HEK293 (cell line): Measurements from ENCODE around the gene GOLGA2.

Experiments
- CTCF ChIP-seq: fragments of 450-650 bp; formaldehyde crosslinking; IDR thresholded peaks from 2 replicates; pipeline ENCODE4 v1.5.1; 2016; ENCODE audit warnings: missing biosample characterization, missing genetic modification characterization
- PRDM10 ChIP-seq: fragments of 450-650 bp; formaldehyde crosslinking; IDR thresholded peaks from 2 replicates; pipeline ENCODE4 v1.5.1; 2016; ENCODE audit warnings: missing biosample characterization, missing genetic modification characterization
- TCF7L2 ChIP-seq: IDR thresholded peaks from 2 replicates; pipeline ENCODE4 v1.6.1; 2011; ENCODE audit warnings: low read depth, mild to moderate bottlenecking, inconsistent platforms, low read length, moderate library complexity, borderline replicate concordance
- ZNF138 ChIP-seq: fragments of 450-650 bp; formaldehyde crosslinking; IDR thresholded peaks from 2 replicates; pipeline ENCODE4 v1.5.1; 2016; ENCODE audit warnings: missing biosample characterization, missing genetic modification characterization, borderline replicate concordance
- ZNF211 ChIP-seq: fragments of 450-650 bp; formaldehyde crosslinking; IDR thresholded peaks from 2 replicates; pipeline ENCODE4 v1.5.1; 2016; ENCODE audit warnings: low read depth, missing biosample characterization, missing genetic modification characterization
- ZNF518A ChIP-seq: fragments of 450-650 bp; formaldehyde crosslinking; conservative IDR thresholded peaks from 2 replicates; pipeline ENCODE4 v1.5.1; 2016; ENCODE audit warnings: low read depth, missing biosample characterization, missing genetic modification characterization

GRCh38 chr9:128231638-128232527 is 43.9 kb downstream of the GOLGA2 start:
- no peak for TF ChIP-seq ZNF211 (tag by site-specific recombination)
- no peak for TF ChIP-seq PRDM10
- no peak for TF ChIP-seq CTCF
- TF ChIP-seq ZNF518A (tag by site-specific recombination): no peak
- no peak for TF ChIP-seq TCF7L2
- TF ChIP-seq ZNF138: no peak
